ENCODE data around the gene SYT17. TPM values are rescaled to one million over a fixed set of nuclear protein-coding genes. Genes with fewer than 3 reads are reported as not detected.

Gene SYT17
- total RNA-seq, 1 donor from 2014 or later, result 0.30 TPM

DNA sequence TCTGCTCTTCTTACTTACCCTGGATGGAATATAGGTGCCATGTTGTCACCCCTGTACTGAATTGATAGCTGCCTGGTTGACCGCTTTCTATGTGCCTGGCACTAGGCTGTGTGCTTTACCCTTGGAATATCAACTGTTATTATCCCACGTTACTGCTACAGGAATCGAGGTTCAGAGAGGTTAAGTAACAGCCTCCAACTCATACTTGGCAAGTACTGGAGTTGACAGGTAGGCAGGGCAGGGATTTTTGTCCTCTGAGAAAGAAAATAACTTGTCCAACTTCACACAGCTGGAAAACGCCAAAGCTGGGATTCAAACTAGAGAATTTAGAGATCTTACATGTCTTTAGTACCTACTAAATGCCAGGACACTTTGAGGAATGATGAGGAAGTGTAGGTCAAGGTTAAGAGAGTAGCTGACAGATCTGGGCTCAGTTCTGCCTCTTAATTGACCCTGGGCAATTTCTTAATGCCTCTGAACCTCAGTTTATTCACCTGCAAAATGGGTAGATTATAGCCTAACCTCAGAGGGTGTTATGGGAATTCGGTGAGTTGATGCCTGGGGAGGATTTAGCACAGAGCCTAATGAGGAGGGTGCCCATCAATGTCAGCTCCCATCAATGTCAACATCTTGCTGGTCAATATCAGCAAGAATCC lies 28.5 kb upstream of the SYT17 start:
- no peak for DNase-seq (ENCODE audit: low read depth)

DNA sequence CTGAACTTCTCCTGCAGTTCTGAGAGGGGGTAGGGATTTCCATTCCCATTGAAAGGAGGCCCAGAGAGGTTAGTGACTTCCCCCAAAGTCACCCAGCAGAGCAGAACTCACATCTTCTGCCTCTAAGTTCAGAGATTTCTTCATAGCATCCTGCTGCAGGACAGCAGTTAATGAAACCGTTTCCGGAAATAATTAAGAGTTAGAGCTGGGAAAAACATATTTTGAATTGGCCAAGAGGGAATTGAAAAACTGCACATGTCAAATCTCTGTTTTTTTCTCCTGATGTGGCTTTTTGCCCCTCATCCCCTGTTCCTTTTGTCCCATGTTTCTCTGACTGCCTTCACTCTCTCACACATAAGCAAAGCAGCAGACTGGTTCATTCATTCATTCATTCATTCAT lies 27.6 kb upstream of the SYT17 start:
- no peak for DNase-seq (ENCODE audit: low read depth)

- peak; percentile 21 for DNase-seq (ENCODE audit: low read depth)
These were observed 25.0 kb upstream of the SYT17 start for GRCh38 chr16:19142939-19143598.

DNA sequence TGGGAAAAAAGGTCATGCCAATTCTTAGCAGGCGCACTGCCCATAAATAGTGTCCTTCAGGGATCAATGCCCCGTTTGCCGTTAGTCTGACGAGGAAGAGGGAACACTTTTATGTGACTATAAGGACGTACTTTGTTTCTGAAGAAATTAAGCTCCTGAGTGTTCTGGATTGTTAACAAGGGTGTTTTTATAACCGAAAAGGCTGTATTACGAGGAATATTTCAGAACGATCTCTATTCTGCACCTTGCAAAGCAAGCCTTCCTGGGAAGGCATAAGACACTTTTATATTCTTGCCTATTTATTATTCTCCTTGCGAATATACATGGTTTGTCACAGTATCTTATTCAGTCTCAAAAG lies 24.5 kb upstream of the SYT17 start:
- no peak for DNase-seq (ENCODE audit: low read depth)

GRCh38 chr16:19145010-19145409 lies 23.0 kb upstream of the SYT17 start:
- DNase-seq (ENCODE audit: low read depth), result no peak

DNA sequence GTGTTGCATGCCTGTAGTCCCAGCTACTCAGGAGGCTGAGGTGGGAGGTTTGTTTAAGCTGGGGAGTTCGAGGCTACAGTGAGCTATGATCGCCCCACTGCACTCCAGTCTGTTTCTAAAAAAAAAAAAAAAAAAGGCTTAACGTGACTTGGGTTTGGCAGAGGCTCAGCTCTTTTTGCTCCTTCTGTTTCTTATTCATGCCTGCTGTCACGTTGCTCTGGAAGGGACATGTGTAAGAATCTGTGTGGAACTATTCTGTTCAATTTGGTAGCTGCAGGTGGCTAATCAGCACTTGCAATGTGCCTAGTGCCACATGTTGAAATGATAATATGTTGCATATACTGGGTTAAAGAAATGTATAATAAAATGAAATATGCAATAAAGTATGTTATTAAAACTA lies 20.9 kb upstream of the SYT17 start:
- no peak for DNase-seq (ENCODE audit: low read depth)

DNA sequence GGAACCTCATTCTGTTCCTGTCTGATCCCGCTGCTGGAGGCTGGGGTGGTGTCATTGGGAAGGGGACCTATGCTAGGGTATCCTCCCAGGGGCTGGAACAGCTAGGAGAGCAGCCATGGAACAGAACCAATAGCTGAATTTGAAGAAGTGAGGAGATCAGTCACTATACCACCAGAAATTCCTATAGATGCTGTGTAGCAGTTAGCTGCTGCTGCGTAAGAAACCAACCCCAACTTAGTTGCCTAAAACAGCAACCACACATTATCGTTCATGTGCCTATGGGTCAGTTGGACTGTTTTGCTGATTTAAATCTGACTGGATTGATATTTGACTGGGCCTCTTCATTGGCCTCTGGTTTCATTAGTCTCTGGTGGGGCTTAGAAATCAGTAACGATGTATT lies 20.4 kb upstream of the SYT17 start:
- DNase-seq (ENCODE audit: low read depth), result no peak

DNA sequence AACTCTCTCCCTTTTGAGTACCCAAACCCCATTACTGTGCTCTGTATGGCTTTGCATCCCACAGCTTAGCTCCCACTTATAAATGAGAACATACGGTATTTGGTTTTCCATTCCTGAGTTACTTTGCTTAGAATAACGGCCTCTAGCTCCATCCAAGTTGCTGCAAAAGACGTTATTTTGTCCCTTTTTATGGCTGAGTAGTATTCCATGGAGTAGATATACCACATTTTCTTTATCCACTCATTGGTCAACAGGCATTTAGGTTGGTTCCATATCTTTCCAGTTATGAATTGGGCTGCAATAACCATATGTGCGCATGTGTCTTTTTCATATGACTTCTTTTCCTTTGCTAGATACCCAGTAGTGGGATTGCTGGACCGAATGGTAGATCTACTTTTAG lies 19.9 kb upstream of the SYT17 start:
- no peak for DNase-seq (ENCODE audit: low read depth)

DNA sequence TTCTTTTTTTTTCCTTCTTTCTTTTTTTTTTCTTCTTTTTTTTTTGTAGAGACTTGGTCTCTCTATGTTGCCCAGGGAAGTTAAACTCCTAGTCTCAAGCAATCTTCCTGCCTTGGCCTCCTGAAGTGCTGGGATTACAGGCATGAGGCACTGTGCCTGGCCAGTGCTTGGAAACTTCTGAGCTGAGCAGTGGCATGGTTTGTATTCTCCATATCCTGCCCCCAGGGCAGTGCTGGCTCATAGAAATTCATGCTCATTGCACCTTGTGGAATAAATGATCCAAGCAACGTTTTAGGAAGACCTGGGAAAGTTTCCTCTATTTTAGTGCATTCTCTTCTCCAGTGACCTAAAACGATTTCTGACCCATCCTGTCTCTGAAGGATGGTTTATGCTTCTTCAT lies 16.7 kb upstream of the SYT17 start:
- no peak for DNase-seq (ENCODE audit: low read depth)

- no peak for DNase-seq (ENCODE audit: low read depth)
These were observed 16.0 kb upstream of the SYT17 start for GRCh38 chr16:19152042-19152441.

- no peak for DNase-seq (ENCODE audit: low read depth)
These were observed 14.2 kb upstream of the SYT17 start for GRCh38 chr16:19153876-19154275.

DNA sequence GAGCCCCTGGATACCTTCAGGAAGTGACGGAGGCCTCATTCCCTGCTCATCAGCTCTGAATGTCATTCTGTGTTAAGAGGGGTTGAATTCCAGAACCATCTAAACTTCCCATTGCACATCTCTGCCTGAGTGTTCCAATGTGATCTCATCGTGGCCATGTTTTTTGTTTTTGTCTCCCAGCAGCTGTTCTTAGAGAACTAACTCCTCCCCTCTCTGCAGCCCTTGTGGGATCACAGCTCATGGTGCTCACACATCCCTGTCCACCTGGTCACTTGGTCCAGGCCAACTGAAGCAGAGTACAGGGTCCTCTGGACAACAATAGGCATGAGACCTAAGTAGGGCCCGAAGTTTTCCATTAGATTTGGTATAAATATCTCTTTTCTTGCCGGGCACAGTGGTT lies 6.0 kb upstream of the SYT17 start:
- DNase-seq (ENCODE audit: low read depth), result no peak

DNA sequence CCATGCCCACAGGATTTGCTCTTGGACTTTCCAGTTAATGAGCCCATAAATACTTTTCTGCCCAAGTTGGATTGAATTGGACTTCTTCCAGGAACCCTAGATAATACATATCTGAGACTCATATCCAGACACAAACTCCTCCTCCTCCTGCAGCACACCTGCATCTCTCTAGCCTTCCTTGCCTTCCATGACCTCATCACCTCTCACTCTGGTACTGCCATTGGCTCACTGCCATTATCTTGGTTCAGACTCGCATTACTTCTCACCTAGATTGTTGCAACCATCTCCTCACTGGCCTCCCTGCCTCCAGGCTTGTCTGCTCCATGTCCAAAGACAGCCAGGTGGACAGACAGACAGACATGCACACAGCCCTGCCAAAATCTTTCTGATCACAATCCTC lies 4.8 kb upstream of the SYT17 start:
- no peak for DNase-seq (ENCODE audit: low read depth)

- DNase-seq (ENCODE audit: low read depth), result no peak
These were observed 3.8 kb upstream of the SYT17 start for GRCh38 chr16:19164285-19164684.

DNA sequence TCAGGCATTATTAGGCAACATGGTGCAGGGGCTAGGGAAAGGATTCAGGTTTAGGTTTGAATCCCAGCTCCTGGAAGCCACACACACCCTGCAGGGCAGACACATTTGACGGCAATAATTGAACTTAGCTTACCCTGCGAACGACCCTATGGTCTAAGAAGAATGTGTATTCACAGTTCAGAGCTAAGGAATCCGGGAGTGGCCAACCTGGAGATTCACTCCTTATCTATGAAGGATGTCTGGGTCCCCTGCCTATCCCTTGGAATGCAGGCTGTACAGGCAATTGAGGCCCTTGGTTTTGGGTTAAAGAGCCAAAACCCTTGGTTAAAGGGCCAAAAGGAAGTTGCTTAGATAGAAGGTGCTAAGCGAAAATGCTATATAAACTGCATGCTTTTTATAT lies 2.9 kb upstream of the SYT17 start:
- DNase-seq (ENCODE audit: low read depth), result no peak

DNA sequence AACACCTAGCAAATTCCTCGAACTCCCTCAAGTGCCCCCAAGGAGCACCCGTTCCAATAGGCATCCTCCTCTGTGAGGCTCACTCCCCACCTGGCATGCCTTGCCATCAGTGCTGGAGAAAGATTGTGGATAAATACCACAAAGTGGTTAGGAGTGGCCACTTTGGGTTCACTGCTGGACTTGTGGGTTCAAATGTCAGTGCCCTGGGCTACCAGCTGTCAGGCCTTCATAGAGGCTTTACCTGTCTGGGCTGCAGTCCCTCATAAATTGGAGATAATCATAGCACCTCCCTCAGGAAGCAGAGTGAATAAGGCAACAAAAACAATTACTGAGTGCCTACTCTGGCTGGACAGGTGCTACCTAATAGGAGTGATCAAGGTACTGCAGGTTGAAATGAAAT lies 1.5 kb upstream of the SYT17 start:
- no peak for DNase-seq (ENCODE audit: low read depth)

- DNase-seq (ENCODE audit: low read depth), result no peak
These were observed 486 bp downstream of the SYT17 start for GRCh38 chr16:19168371-19169081.

GRCh38 chr16:19169082-19169639 lies 1.1 kb downstream of the SYT17 start:
- DNase-seq (ENCODE audit: low read depth), result no peak

DNA sequence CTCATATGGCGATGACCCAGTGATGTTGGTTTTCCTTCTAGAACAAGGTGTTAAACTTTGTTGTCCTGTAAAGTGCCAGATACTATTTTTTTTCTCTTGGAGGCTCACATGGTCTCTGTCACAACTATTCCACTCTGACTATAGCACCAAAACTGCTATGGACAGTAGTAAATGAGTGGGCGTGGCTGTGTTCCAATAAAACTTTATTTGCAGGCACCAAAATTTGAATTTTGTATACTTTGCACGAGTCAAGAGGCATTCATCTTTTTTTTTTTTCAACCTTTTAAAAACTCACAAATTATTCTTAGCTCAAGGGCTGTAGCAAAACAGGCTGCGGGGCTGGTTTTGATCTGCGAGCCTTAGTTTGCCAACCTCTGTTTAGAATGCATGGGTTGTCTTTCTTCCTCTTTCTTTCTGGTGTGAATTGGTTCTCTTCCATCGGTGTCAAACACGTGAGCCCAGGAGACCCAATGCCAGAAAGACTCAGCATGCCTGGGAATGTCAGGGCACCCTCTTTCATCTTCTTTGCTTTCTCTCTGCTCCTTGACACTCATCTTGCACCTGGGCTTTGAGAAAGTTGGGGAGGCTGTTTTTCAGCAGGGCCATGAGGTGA lies 2.1 kb downstream of the SYT17 start:
- no peak for DNase-seq (ENCODE audit: low read depth)

GRCh38 chr16:19172098-19172780 lies 4.2 kb downstream of the SYT17 start:
- DNase-seq (ENCODE audit: low read depth), result no peak

- no peak for DNase-seq (ENCODE audit: low read depth)
These were observed 5.0 kb downstream of the SYT17 start for GRCh38 chr16:19173059-19173458.

All from renal cortical epithelial cell (primary cell).